Measurements from ENCODE around the gene MYO3B. TPM values are rescaled to one million over a fixed set of nuclear protein-coding genes. Genes with fewer than 3 reads are reported as not detected.

Gene MYO3B
- total and polyA plus RNA-seq, 2 of the 8 experiments (the other 6 are each of a cell fraction or from before 2014, with no cell fraction given) = 0.17 to 0.19 TPM

- no peaks in the 10 kb centered on the region for H3K79me2 ChIP-seq (ENCODE audit: control insufficient read depth in 1 of 2, insufficient read depth in 2 of 2, low read length in 2 of 2)
- no peak overlapping the region for H4K8ac ChIP-seq (ENCODE audit: extremely low read depth, insufficient read depth, low read length)
- no peaks in the 10 kb centered on the region for H3K23me2 ChIP-seq (ENCODE audit: low read depth, low read length)
- H3K4me3 ChIP-seq (ENCODE audit: extremely low read depth in 1 of 4, insufficient read depth in 2 of 4, low read depth in 3 of 4, low read length in 4 of 4) = no peak overlapping the region
- no peak overlapping the region for H2BK5ac ChIP-seq (ENCODE audit: low read depth, low read length)
- H4K91ac ChIP-seq (replicated peaks; ENCODE audit: insufficient read length, low read length) = no peak overlapping the region
- no peak overlapping the region for H2BK15ac ChIP-seq (ENCODE audit: low read length)
- no peaks in the 10 kb centered on the region for H3K27me3 ChIP-seq (replicated peaks in 1 of 4; ENCODE audit: control insufficient read depth in 3 of 4, extremely low read depth in 1 of 4, insufficient read depth in 3 of 4, low read length in 3 of 4)
- no peak overlapping the region for H3K56ac ChIP-seq (replicated peaks; ENCODE audit: insufficient read length, low read depth, low read length)
- no peak for TF ChIP-seq CHD1 (IDR thresholded peaks at IDR 0.05; ENCODE audit: low read depth, low read length)
- TF ChIP-seq ASH2L (IDR thresholded peaks at IDR 0.05; ENCODE audit: low read length) = no peak
- no peak for TF ChIP-seq KDM5A (IDR thresholded peaks at IDR 0.05; ENCODE audit: low read length)
- TF ChIP-seq EP300 (IDR thresholded peaks at IDR 0.05; ENCODE audit: borderline replicate concordance in 1 of 2, low read depth in 2 of 2, low read length in 2 of 2) = no peak
- TF ChIP-seq RFX5 (IDR thresholded peaks at IDR 0.05; ENCODE audit: borderline replicate concordance, low read depth, low read length) = no peak
- FAIRE-seq = no peak
- H2BK20ac ChIP-seq (ENCODE audit: low read length) = no peak overlapping the region
- CTCF ChIA-PET (ENCODE audit: partially characterized antibody) = interaction anchor here (0.7 to 5.0 kb wide), 6 partner anchors 17 to 482 kb away, joined by 3 to 23 read pairs (median 4); no protein-coding TSS in a partner anchor
- no peak overlapping the region for H2AK5ac ChIP-seq (ENCODE audit: low read depth, low read length)
- no peaks in the 10 kb centered on the region for H3K9me3 ChIP-seq (ENCODE audit: insufficient read depth in 2 of 2, low read depth in 1 of 2, low read length in 1 of 2)
- no peaks in the 10 kb centered on the region for H3K79me1 ChIP-seq (ENCODE audit: low read depth, low read length)
- H3K4me2 ChIP-seq (ENCODE audit: insufficient read depth in 1 of 2, low read depth in 2 of 2, low read length in 2 of 2) = no peak overlapping the region
- H2BK120ac ChIP-seq (replicated peaks; ENCODE audit: low read depth, low read length) = no peak overlapping the region
- no peaks in the 10 kb centered on the region for H3K36me3 ChIP-seq (ENCODE audit: control insufficient read depth in 2 of 4, insufficient read depth in 4 of 4, low read length in 3 of 4)
- WGBS, 2 experiments (ENCODE audit: extremely low coverage in 1 of 2, insufficient coverage in 1 of 2, insufficient read length in 1 of 2, insufficient replicate concordance in 2 of 2, low coverage in 1 of 2, low lambda C conversion rate in 2 of 2, missing lambda C conversion rate in 1 of 2) = 98% methylated on average over 5 of the region's 5 CpGs; no CpG with 5 or more reads in 1 of the 2 experiments
- no peak overlapping the region for H2AFZ ChIP-seq (ENCODE audit: low read length)
- no peaks in the 10 kb centered on the region for H4K20me1 ChIP-seq (replicated peaks in 1 of 2; ENCODE audit: control insufficient read depth in 1 of 2, insufficient read depth in 2 of 2, low read length in 2 of 2)
- POLR2A ChIA-PET (ENCODE audit: partially characterized antibody) = no interaction called here
- H3K23ac ChIP-seq (ENCODE audit: insufficient read length) = no peak overlapping the region
- no peak overlapping the region for H2BK12ac ChIP-seq (ENCODE audit: low read depth, low read length)
- no peak overlapping the region for H3K18ac ChIP-seq (ENCODE audit: extremely low read depth, low read length)
- H3K9ac ChIP-seq (replicated peaks in 1 of 4; ENCODE audit: extremely low read depth in 1 of 4, low read depth in 3 of 4, low read length in 3 of 4) = no peak overlapping the region
- no peak overlapping the region for H4K5ac ChIP-seq (ENCODE audit: insufficient read length, low read depth, low read length)
- H3K4ac ChIP-seq (replicated peaks; ENCODE audit: insufficient read length, low read depth, low read length) = no peak overlapping the region
- no peak overlapping the region for H3K14ac ChIP-seq (ENCODE audit: insufficient read length)
- H3K27ac ChIP-seq (ENCODE audit: low read depth, low read length) = no peak overlapping the region
- no peak for DNase-seq (ENCODE audit: low read depth in 1 of 2, low spot score in 2 of 2)
- no peaks in the 10 kb centered on the region for H3K4me1 ChIP-seq (replicated peaks in 1 of 4; ENCODE audit: control insufficient read depth in 3 of 4, insufficient read depth in 4 of 4, low read length in 3 of 4)
Measured at GRCh38 chr2:170391697-170392096, 213.8 kb downstream of the MYO3B start.
